GM12864 (cell line): ENCODE results near the gene OXGR1.

Source experiments
- DNase-seq: peaks from one replicate; pipeline ENCODE4 v3.0.0-alpha.2; 2011; ENCODE audit warnings: low read depth
- H3K4me3 ChIP-seq: 2 replicates; pipeline ENCODE4 v1.5.1; 2011; ENCODE audit warnings: mild to moderate bottlenecking, low read depth, low read length, control low read depth
- TF ChIP-seq, protein P1 (sequence below): IDR thresholded peaks from 2 replicates; pipeline ENCODE4 v1.5.1; 2011; ENCODE audit warnings: low read depth, mild to moderate bottlenecking, moderate library complexity, low read length, control low read depth, inconsistent platforms; ENCODE audit errors: missing control alignments

The OXGR1 gene

GRCh38 chr13:96996886-96997285, 2.6 kb upstream of the OXGR1 start:
- DNase-seq: no peak
- TF ChIP-seq, protein P1, sequence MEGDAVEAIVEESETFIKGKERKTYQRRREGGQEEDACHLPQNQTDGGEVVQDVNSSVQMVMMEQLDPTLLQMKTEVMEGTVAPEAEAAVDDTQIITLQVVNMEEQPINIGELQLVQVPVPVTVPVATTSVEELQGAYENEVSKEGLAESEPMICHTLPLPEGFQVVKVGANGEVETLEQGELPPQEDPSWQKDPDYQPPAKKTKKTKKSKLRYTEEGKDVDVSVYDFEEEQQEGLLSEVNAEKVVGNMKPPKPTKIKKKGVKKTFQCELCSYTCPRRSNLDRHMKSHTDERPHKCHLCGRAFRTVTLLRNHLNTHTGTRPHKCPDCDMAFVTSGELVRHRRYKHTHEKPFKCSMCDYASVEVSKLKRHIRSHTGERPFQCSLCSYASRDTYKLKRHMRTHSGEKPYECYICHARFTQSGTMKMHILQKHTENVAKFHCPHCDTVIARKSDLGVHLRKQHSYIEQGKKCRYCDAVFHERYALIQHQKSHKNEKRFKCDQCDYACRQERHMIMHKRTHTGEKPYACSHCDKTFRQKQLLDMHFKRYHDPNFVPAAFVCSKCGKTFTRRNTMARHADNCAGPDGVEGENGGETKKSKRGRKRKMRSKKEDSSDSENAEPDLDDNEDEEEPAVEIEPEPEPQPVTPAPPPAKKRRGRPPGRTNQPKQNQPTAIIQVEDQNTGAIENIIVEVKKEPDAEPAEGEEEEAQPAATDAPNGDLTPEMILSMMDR: no peak
- H3K4me3 ChIP-seq: no peak overlapping the region

GRCh38 chr13:96996107-96996506, 1.8 kb upstream of the OXGR1 start:
- H3K4me3 ChIP-seq: no peak overlapping the region
- TF ChIP-seq, protein P1: no peak
- no peak for DNase-seq

- no peak for DNase-seq
- TF ChIP-seq, protein P1: no peak
- no peak overlapping the region for H3K4me3 ChIP-seq
Observed at GRCh38 chr13:96994858-96995243, 575 bp upstream of the OXGR1 start.

DNA sequence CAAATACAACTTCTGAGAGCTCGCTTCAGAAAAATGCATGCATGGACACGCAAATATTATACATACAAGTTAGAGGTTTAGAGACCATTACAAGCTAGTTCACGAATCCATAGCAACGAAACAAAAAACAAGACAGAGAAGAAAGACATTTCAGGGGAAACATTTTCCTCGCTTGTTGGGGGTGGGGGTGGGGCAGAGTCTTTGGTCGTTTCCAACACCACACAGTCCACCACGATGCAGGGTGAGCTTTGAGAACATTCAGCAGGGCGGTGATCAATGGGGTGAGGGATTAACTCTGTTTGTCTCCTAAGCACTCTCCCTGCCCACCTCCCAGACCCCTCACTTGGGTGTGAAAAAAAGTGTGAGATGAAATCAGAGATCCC, 651 bp downstream of the OXGR1 start:
- H3K4me3 ChIP-seq: no peak overlapping the region
- no peak for DNase-seq
- TF ChIP-seq, protein P1: no peak

- TF ChIP-seq, protein P1: no peak
- no peak overlapping the region for H3K4me3 ChIP-seq
- DNase-seq: no peak
Observed at GRCh38 chr13:96992633-96993032, 1.6 kb downstream of the OXGR1 start.

GRCh38 chr13:96991072-96991471, 3.2 kb downstream of the OXGR1 start:
- no peak for DNase-seq
- H3K4me3 ChIP-seq: no peak overlapping the region
- TF ChIP-seq, protein P1: no peak

- no peak overlapping the region for H3K4me3 ChIP-seq
- no peak for DNase-seq
- TF ChIP-seq, protein P1: no peak
Observed at GRCh38 chr13:96988441-96988840, 5.8 kb downstream of the OXGR1 start.
